HepG2 (cell line): ENCODE data around the gene LBX2. TPM values are rescaled to one million over a fixed set of nuclear protein-coding genes. Genes with fewer than 3 reads are reported as not detected.

Experiments used
- ATF1 ChIP-seq: IDR thresholded peaks from 2 replicates; pipeline ENCODE4 v1.6.1; 2016; ENCODE audit warnings: mild to moderate bottlenecking, control low read depth
- CEBPG ChIP-seq: IDR thresholded peaks from 2 replicates; pipeline ENCODE4 v1.6.1; 2016
- KLF12 ChIP-seq: sonication (generic); formaldehyde crosslinking; IDR thresholded peaks from 2 replicates; pipeline ENCODE4 v1.4.0; 2020; ENCODE audit warnings: missing genetic modification reagents, borderline replicate concordance
- KLF15 ChIP-seq: sonication (generic); formaldehyde crosslinking; IDR thresholded peaks from 2 replicates; pipeline ENCODE4 v1.8.1; 2023; ENCODE audit warnings: borderline replicate concordance, mild to moderate bottlenecking, inconsistent platforms, missing genetic modification reagents, mixed read lengths
- POLR2AphosphoS5 ChIP-seq: IDR thresholded peaks from 2 replicates; pipeline ENCODE4 v1.6.1; 2012; ENCODE audit warnings: low read depth, low read length
- THAP11 ChIP-seq: IDR thresholded peaks from 2 replicates; pipeline ENCODE4 v1.6.1; 2016; ENCODE audit warnings: missing biosample characterization, missing genetic modification reagents
- U2AF1 ChIP-seq: fragments of 200-400 bp; formaldehyde crosslinking; optimal IDR thresholded peaks from 2 replicates; pipeline ENCODE3; 2017; ENCODE audit warnings: mild to moderate bottlenecking, low read depth, low read length
- ZNF792 ChIP-seq: IDR thresholded peaks from 2 replicates; pipeline ENCODE4 v1.6.1; 2016
- polyA plus RNA-seq, 8 experiments: library from polyadenylated mRNA; depleted of rRNA in 3 of 8; stranded (reverse) in 7 of 8; unstranded in 1 of 8; fragments of >200 nt; fragmentation: Illumina TruSeq in 4 of 8; extraction: Trizol in 4 of 8; gene quantifications; 2 replicates each; pipeline versions ENCODE4 v1.2.1 to v1.2.3, GENCODE V29; 2011 to 2016; ENCODE audit warnings: low read depth in 4 of 8, missing spikeins in 1 of 8, mixed read lengths in 1 of 8; ENCODE audit not compliant: insufficient read depth in 1 of 8
- total RNA-seq, 5 experiments: library from RNA; depleted of rRNA; stranded (reverse); fragments of >200 nt; fragmentation: Illumina TruSeq; extraction: Trizol; gene quantifications; 2 replicates each; pipeline ENCODE4 v1.2.3, GENCODE V29; 2016; ENCODE audit warnings: low read depth in 1 of 5
- TF ChIP-seq, protein P1 (sequence below): sonication (generic); formaldehyde crosslinking; IDR thresholded peaks from one replicate; pipeline ENCODE4 v1.5.1; 2020; ENCODE audit warnings: mild to moderate bottlenecking, missing genetic modification reagents; ENCODE audit errors: not compliant biosample characterization
- TF ChIP-seq, protein P2 (sequence below): sonication (generic); formaldehyde crosslinking; conservative IDR thresholded peaks from 2 replicates; pipeline ENCODE4 v1.4.0; 2020; ENCODE audit warnings: missing genetic modification reagents
- TF ChIP-seq, protein P3 (sequence below): sonication (generic); formaldehyde crosslinking; IDR thresholded peaks from 2 replicates; pipeline ENCODE4 v1.4.0; 2020; ENCODE audit warnings: missing genetic modification reagents
- TF ChIP-seq, protein P4 (sequence below): sonication (generic); formaldehyde crosslinking; IDR thresholded peaks from 2 replicates; pipeline ENCODE4 v1.4.0; 2020; ENCODE audit warnings: missing genetic modification reagents, low read depth, mild to moderate bottlenecking, borderline replicate concordance
- TF ChIP-seq, protein P5 (sequence below): sonication (generic); formaldehyde crosslinking; IDR thresholded peaks from 2 replicates; pipeline ENCODE4 v1.4.0; 2020; ENCODE audit warnings: missing genetic modification reagents

Gene LBX2
- total and polyA plus RNA-seq, 2 of the 13 experiments (the other 11 are each of a cell fraction or from before 2014, with no cell fraction given) = 6.4 to 8.1 TPM

DNA sequence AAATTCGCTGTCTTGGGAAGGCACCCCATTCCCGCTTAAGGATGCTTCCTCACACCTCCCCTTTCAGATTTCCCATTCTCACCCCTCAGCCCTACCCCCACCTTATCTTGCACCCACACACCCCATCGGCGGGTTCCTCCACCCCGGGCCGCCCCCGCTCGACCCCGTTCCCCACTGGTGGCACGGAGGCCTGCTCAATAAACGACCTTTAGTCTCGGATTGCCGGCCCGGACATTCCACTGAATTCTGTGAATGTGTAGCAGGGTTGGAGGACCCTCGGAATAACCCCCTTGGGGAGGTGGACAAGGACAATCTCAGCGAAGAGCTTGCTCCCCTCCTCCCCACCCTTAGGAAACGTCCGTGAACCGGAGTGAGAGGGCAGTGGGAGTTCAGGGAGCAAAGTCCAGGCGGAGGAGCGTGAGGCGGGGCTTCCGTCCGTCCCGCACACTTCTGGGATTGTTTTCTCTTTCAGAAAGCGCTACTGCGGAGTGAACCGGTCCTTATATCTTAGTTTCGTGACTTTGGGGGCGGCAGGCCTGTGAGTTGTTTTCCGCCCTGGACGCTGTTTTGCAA lies 2.8 kb upstream of the LBX2 start (continued):
- TF ChIP-seq, protein P1, sequence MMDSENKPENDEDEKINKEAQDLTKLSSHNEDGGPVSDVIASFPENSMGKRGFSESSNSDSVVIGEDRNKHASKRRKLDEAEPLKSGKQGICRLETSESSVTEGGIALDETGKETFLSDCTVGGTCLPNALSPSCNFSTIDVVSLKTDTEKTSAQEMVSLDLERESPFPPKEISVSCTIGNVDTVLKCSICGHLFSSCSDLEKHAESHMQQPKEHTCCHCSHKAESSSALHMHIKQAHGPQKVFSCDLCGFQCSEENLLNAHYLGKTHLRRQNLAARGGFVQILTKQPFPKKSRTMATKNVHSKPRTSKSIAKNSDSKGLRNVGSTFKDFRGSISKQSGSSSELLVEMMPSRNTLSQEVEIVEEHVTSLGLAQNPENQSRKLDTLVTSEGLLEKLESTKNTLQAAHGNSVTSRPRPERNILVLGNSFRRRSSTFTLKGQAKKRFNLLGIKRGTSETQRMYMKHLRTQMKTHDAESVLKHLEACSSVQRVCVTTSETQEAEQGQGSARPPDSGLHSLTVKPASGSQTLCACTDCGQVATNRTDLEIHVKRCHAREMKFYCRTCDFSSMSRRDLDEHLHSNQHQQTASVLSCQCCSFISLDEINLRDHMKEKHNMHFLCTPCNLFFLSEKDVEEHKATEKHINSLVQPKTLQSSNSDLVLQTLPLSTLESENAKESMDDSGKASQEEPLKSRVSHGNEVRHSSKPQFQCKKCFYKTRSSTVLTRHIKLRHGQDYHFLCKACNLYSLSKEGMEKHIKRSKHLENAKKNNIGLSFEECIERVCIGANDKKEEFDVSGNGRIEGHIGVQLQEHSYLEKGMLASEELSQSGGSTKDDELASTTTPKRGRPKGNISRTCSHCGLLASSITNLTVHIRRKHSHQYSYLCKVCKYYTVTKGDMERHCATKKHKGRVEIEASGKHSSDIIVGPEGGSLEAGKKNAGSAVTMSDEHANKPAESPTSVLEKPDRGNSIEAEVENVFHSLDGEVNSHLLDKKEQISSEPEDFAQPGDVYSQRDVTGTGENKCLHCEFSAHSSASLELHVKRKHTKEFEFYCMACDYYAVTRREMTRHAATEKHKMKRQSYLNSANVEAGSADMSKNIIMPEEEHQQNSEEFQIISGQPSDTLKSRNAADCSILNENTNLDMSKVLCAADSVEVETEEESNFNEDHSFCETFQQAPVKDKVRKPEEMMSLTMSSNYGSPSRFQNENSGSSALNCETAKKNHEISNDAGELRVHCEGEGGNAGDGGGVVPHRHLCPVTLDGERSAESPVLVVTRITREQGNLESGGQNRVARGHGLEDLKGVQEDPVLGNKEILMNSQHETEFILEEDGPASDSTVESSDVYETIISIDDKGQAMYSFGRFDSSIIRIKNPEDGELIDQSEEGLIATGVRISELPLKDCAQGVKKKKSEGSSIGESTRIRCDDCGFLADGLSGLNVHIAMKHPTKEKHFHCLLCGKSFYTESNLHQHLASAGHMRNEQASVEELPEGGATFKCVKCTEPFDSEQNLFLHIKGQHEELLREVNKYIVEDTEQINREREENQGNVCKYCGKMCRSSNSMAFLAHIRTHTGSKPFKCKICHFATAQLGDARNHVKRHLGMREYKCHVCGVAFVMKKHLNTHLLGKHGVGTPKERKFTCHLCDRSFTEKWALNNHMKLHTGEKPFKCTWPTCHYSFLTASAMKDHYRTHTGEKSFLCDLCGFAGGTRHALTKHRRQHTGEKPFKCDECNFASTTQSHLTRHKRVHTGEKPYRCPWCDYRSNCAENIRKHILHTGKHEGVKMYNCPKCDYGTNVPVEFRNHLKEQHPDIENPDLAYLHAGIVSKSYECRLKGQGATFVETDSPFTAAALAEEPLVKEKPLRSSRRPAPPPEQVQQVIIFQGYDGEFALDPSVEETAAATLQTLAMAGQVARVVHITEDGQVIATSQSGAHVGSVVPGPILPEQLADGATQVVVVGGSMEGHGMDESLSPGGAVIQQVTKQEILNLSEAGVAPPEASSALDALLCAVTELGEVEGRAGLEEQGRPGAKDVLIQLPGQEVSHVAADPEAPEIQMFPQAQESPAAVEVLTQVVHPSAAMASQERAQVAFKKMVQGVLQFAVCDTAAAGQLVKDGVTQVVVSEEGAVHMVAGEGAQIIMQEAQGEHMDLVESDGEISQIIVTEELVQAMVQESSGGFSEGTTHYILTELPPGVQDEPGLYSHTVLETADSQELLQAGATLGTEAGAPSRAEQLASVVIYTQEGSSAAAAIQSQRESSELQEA (CRISPR knock-in tag) = no peak
- TF ChIP-seq, protein P2, sequence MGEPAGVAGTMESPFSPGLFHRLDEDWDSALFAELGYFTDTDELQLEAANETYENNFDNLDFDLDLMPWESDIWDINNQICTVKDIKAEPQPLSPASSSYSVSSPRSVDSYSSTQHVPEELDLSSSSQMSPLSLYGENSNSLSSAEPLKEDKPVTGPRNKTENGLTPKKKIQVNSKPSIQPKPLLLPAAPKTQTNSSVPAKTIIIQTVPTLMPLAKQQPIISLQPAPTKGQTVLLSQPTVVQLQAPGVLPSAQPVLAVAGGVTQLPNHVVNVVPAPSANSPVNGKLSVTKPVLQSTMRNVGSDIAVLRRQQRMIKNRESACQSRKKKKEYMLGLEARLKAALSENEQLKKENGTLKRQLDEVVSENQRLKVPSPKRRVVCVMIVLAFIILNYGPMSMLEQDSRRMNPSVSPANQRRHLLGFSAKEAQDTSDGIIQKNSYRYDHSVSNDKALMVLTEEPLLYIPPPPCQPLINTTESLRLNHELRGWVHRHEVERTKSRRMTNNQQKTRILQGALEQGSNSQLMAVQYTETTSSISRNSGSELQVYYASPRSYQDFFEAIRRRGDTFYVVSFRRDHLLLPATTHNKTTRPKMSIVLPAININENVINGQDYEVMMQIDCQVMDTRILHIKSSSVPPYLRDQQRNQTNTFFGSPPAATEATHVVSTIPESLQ (CRISPR knock-in tag) = 0 out of 2 replicates have a peak, but pooled peaks have one; percentile 26
- TF ChIP-seq, protein P3, sequence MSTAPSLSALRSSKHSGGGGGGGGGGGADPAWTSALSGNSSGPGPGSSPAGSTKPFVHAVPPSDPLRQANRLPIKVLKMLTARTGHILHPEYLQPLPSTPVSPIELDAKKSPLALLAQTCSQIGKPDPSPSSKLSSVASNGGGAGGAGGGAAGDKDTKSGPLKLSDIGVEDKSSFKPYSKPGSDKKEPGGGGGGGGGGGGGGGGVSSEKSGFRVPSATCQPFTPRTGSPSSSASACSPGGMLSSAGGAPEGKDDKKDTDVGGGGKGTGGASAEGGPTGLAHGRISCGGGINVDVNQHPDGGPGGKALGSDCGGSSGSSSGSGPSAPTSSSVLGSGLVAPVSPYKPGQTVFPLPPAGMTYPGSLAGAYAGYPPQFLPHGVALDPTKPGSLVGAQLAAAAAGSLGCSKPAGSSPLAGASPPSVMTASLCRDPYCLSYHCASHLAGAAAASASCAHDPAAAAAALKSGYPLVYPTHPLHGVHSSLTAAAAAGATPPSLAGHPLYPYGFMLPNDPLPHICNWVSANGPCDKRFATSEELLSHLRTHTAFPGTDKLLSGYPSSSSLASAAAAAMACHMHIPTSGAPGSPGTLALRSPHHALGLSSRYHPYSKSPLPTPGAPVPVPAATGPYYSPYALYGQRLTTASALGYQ (CRISPR knock-in tag) = peak; percentile 25; the same call in 1 of the 2 replicates
- TF ChIP-seq CEBPG (CRISPR knock-in tag) (peak; percentile 55), KLF12 (CRISPR knock-in tag) (0 out of 2 replicates have a peak, but pooled peaks have one; percentile 36), ATF1 (CRISPR knock-in tag) (no peak), KLF15 (CRISPR knock-in tag) (peak; percentile 10; the same call in 1 of the 2 replicates), THAP11 (CRISPR knock-in tag) (peak; percentile 84), ZNF792 (CRISPR knock-in tag) (peak; percentile 94), POLR2AphosphoS5 (peak; percentile 86), U2AF1 (no peak)
- TF ChIP-seq, protein P4, sequence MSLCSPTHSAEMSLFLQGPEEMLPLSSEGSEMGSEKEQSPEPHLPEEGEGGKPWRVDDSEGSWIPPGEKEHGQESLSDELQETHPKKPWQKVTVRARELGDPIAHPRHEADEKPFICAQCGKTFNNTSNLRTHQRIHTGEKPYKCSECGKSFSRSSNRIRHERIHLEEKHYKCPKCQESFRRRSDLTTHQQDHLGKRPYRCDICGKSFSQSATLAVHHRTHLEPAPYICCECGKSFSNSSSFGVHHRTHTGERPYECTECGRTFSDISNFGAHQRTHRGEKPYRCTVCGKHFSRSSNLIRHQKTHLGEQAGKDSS = peak; percentile 73; the same call in 1 of the 2 replicates
- TF ChIP-seq, protein P5, sequence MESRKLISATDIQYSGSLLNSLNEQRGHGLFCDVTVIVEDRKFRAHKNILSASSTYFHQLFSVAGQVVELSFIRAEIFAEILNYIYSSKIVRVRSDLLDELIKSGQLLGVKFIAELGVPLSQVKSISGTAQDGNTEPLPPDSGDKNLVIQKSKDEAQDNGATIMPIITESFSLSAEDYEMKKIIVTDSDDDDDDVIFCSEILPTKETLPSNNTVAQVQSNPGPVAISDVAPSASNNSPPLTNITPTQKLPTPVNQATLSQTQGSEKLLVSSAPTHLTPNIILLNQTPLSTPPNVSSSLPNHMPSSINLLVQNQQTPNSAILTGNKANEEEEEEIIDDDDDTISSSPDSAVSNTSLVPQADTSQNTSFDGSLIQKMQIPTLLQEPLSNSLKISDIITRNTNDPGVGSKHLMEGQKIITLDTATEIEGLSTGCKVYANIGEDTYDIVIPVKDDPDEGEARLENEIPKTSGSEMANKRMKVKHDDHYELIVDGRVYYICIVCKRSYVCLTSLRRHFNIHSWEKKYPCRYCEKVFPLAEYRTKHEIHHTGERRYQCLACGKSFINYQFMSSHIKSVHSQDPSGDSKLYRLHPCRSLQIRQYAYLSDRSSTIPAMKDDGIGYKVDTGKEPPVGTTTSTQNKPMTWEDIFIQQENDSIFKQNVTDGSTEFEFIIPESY = peak; percentile 34; the same call in 1 of the 2 replicates
